Stimulated activated naive B cell treated with anti-CD40 and anti-IgM and Interleukin-4, amounts not matched to agents 10 μg/mL and 1 μg/mL and 100 μg/mL, for 72 hours (primary cell): ENCODE results near the gene RAD51B.

Experiments
- ATAC-seq, 2 donors: fragments of 150-1000 bp; cut with Tn5 transposase; replicated peaks; 2 replicates each; pipeline ENCODE4 v1.10.0; 2021; ENCODE audit warnings: moderate library complexity in 1 of 2
- DNase-seq: peaks from one replicate; pipeline ENCODE4 v3.0.0; 2021
- H3K27ac Mint-ChIP-seq: one replicate; pipeline ENCODE4 v1.8.0; 2022; ENCODE audit warnings: mild to moderate bottlenecking, mixed read lengths
- H3K27me3 Mint-ChIP-seq, 2 donors: one replicate each; pipeline ENCODE4 v1.8.0; 2022; ENCODE audit warnings: mixed read lengths in 2 of 2
- H3K36me3 Mint-ChIP-seq, 2 donors: one replicate each; pipeline ENCODE4 v1.8.0; 2022; ENCODE audit warnings: mixed read lengths in 2 of 2, mild to moderate bottlenecking in 1 of 2
- H3K4me1 Mint-ChIP-seq, 2 donors: one replicate each; pipeline ENCODE4 v1.8.0; 2022; ENCODE audit warnings: mixed read lengths in 2 of 2, mild to moderate bottlenecking in 1 of 2
- H3K4me3 Mint-ChIP-seq, 2 donors: one replicate each; pipeline ENCODE4 v1.8.0; 2022; ENCODE audit warnings: mild to moderate bottlenecking in 2 of 2, mixed read lengths in 2 of 2, moderate library complexity in 1 of 2
- H3K9me3 Mint-ChIP-seq, 2 donors: one replicate each; pipeline ENCODE4 v1.8.0; 2022; ENCODE audit warnings: mixed read lengths in 2 of 2, mild to moderate bottlenecking in 1 of 2

Gene RAD51B

GRCh38 chr14:68337279-68337678 lies 517.7 kb downstream of the RAD51B start:
- no peaks in the 10 kb centered on the region for H3K27me3 Mint-ChIP-seq

GRCh38 chr14:68340262-68340661 lies 520.7 kb downstream of the RAD51B start:
- Mint-ChIP-seq H3K27me3 (no peaks in the 10 kb centered on the region), H3K36me3 (peaks cover 7 to 8% of the 10 kb centered on the region in 2 donors), H3K4me1 (peaks cover 38 to 74% of the 10 kb centered on the region in 2 donors), H3K27ac (no peak overlapping the region), H3K9me3 (peaks cover 4 to 7% of the 10 kb centered on the region in 2 donors), H3K4me3 (no peak overlapping the region)
- ATAC-seq: peak in 1 of 2 donors; percentile 44
- DNase-seq: no peak

More at GRCh38 chr14:68337279-68337678, 517.7 kb downstream of the RAD51B start:
- H3K4me3 Mint-ChIP-seq: no peak overlapping the region
- no peak for DNase-seq
- H3K4me1 Mint-ChIP-seq: peaks cover 38 to 79% of the 10 kb centered on the region in 2 donors
- H3K27ac Mint-ChIP-seq: peak overlapping the region; percentile 31
- no peak for ATAC-seq
- H3K36me3 Mint-ChIP-seq: peaks cover 0 to 3% of the 10 kb centered on the region in 2 donors
- peaks cover 0 to 4% of the 10 kb centered on the region in 2 donors for H3K9me3 Mint-ChIP-seq

- peaks cover 4 to 7% of the 10 kb centered on the region in 2 donors for H3K9me3 Mint-ChIP-seq
- H3K4me1 Mint-ChIP-seq: peaks cover 35 to 68% of the 10 kb centered on the region in 2 donors
- H3K27ac Mint-ChIP-seq: peak overlapping the region; percentile 48
- H3K27me3 Mint-ChIP-seq: no peaks in the 10 kb centered on the region
- ATAC-seq (peak; percentile 73 to 75), DNase-seq (no peak)
- no peak overlapping the region for H3K4me3 Mint-ChIP-seq
- H3K36me3 Mint-ChIP-seq: peaks cover 11% of the 10 kb centered on the region in 2 donors
Measured at GRCh38 chr14:68341411-68342212, 522.0 kb downstream of the RAD51B start.

GRCh38 chr14:68342216-68342763 lies 522.7 kb downstream of the RAD51B start:
- Mint-ChIP-seq H3K4me3 (no peak overlapping the region), H3K9me3 (peaks cover 4 to 7% of the 10 kb centered on the region in 2 donors), H3K27me3 (no peaks in the 10 kb centered on the region), H3K27ac (peak overlapping the region; percentile 57), H3K36me3 (peaks cover 16% of the 10 kb centered on the region in 2 donors), H3K4me1 (peaks cover 38 to 69% of the 10 kb centered on the region in 2 donors)
- ATAC-seq (no peak), DNase-seq (no peak)

GRCh38 chr14:68343534-68344118 lies 524.0 kb downstream of the RAD51B start:
- ATAC-seq (no peak), DNase-seq (no peak)
- peaks cover 7% of the 10 kb centered on the region in 2 donors for H3K9me3 Mint-ChIP-seq
- no peaks in the 10 kb centered on the region for H3K27me3 Mint-ChIP-seq
- no peak overlapping the region for H3K4me3 Mint-ChIP-seq
- peaks cover 34 to 65% of the 10 kb centered on the region in 2 donors for H3K4me1 Mint-ChIP-seq
- no peak overlapping the region for H3K27ac Mint-ChIP-seq
- H3K36me3 Mint-ChIP-seq: peaks cover 16 to 21% of the 10 kb centered on the region in 2 donors

GRCh38 chr14:68345738-68346137 lies 526.2 kb downstream of the RAD51B start:
- Mint-ChIP-seq H3K4me1 (peaks cover 30 to 57% of the 10 kb centered on the region in 2 donors), H3K9me3 (peaks cover 4 to 7% of the 10 kb centered on the region in 2 donors), H3K27ac (no peak overlapping the region), H3K27me3 (no peaks in the 10 kb centered on the region), H3K4me3 (no peak overlapping the region), H3K36me3 (peaks cover 16 to 18% of the 10 kb centered on the region in 2 donors)
- ATAC-seq (no peak), DNase-seq (no peak)

- peaks cover 31 to 56% of the 10 kb centered on the region in 2 donors for H3K4me1 Mint-ChIP-seq
- ATAC-seq: no peak
- H3K36me3 Mint-ChIP-seq: peaks cover 18 to 21% of the 10 kb centered on the region in 2 donors
- H3K27me3 Mint-ChIP-seq: no peaks in the 10 kb centered on the region
- no peak overlapping the region for H3K27ac Mint-ChIP-seq
- H3K4me3 Mint-ChIP-seq: no peak overlapping the region
- peaks cover 7 to 11% of the 10 kb centered on the region in 2 donors for H3K9me3 Mint-ChIP-seq
- DNase-seq: no peak
Measured at GRCh38 chr14:68346556-68347343, 527.2 kb downstream of the RAD51B start.

GRCh38 chr14:68349900-68350629 lies 530.5 kb downstream of the RAD51B start:
- Mint-ChIP-seq H3K27me3 (no peaks in the 10 kb centered on the region), H3K4me1 (peaks cover 26 to 36% of the 10 kb centered on the region in 2 donors), H3K36me3 (peaks cover 15 to 18% of the 10 kb centered on the region in 2 donors), H3K9me3 (peaks cover 5 to 8% of the 10 kb centered on the region in 2 donors), H3K4me3 (no peak overlapping the region), H3K27ac (no peak overlapping the region)
- DNase-seq (no peak), ATAC-seq (no peak)

- Mint-ChIP-seq H3K36me3 (peaks cover 10 to 17% of the 10 kb centered on the region in 2 donors), H3K4me3 (no peak overlapping the region), H3K4me1 (peaks cover 34 to 37% of the 10 kb centered on the region in 2 donors), H3K9me3 (peaks cover 3 to 10% of the 10 kb centered on the region in 2 donors), H3K27ac (no peak overlapping the region), H3K27me3 (no peaks in the 10 kb centered on the region)
- ATAC-seq (no peak), DNase-seq (no peak)
Measured at GRCh38 chr14:68355415-68355814, 535.8 kb downstream of the RAD51B start.

- H3K36me3 Mint-ChIP-seq: peaks cover 10 to 26% of the 10 kb centered on the region in 2 donors
- no peak for DNase-seq
- H3K27me3 Mint-ChIP-seq: no peaks in the 10 kb centered on the region
- peaks cover 41 to 43% of the 10 kb centered on the region in 2 donors for H3K4me1 Mint-ChIP-seq
- peak overlapping the region; percentile 16 for H3K27ac Mint-ChIP-seq
- ATAC-seq: no peak
- H3K4me3 Mint-ChIP-seq: no peak overlapping the region
- peaks cover 5 to 6% of the 10 kb centered on the region in 2 donors for H3K9me3 Mint-ChIP-seq
Measured at GRCh38 chr14:68357777-68358176, 538.2 kb downstream of the RAD51B start.

GRCh38 chr14:68358500-68358899 lies 538.9 kb downstream of the RAD51B start:
- Mint-ChIP-seq H3K27ac (no peak overlapping the region), H3K36me3 (peaks cover 7 to 27% of the 10 kb centered on the region in 2 donors), H3K4me1 (peaks cover 41 to 50% of the 10 kb centered on the region in 2 donors), H3K9me3 (peaks cover 5 to 6% of the 10 kb centered on the region in 2 donors), H3K27me3 (no peaks in the 10 kb centered on the region), H3K4me3 (no peak overlapping the region)
- ATAC-seq (no peak), DNase-seq (no peak)

- DNase-seq: no peak
- Mint-ChIP-seq H3K4me1 (peaks cover 45 to 57% of the 10 kb centered on the region in 2 donors), H3K9me3 (peaks cover 5 to 6% of the 10 kb centered on the region in 2 donors), H3K36me3 (peaks cover 8 to 34% of the 10 kb centered on the region in 2 donors), H3K4me3 (peak overlapping the region; percentile 31 to 54), H3K27ac (peak overlapping the region; percentile 93), H3K27me3 (no peaks in the 10 kb centered on the region)
- ATAC-seq: peak; percentile 58 to 60
Measured at GRCh38 chr14:68359022-68359836, 539.6 kb downstream of the RAD51B start.
